MCF 10A (cell line): ENCODE data around the gene DNM1L. TPM values are rescaled to one million over a fixed set of nuclear protein-coding genes. Genes with fewer than 3 reads are reported as not detected.
A peak's percentile ranks its signal among the peaks of the same experiment; 100 is the strongest.

Experiments
- BruUV-seq: library from RNA; stranded (reverse); fragments of 400-500 nt; replicated peaks from 2 replicates; lab custom pipeline; 2021; lab: Mats Ljungman, UMichigan
- CTCF ChIA-PET: fragments of 300-600 bp; sonication (Branson Sonifier 250); formaldehyde crosslinking; extraction: SDS; loops from one replicate; lab custom pipeline; 2021; ENCODE audit warnings: antibody characterized with exemption, inconsistent platforms; lab: Yijun Ruan, JAX
- POLR2A ChIA-PET: fragments of 300-600, 350-650 bp; sonication (Branson Sonifier 250); formaldehyde crosslinking; extraction: SDS; loops from one replicate; lab custom pipeline; 2020; ENCODE audit warnings: antibody characterized with exemption, inconsistent platforms; lab: Yijun Ruan, JAX
- DNase-seq: peaks from one replicate; pipeline ENCODE4 v3.0.0-alpha.2; 2018; ENCODE audit not compliant: unreplicated experiment
- H3K27ac Mint-ChIP-seq: one replicate; pipeline ENCODE4 v1.8.0; 2022; ENCODE audit warnings: mild to moderate bottlenecking, low read depth, mixed read lengths; ENCODE audit not compliant: unreplicated experiment
- H3K27me3 Mint-ChIP-seq: one replicate; pipeline ENCODE4 v1.8.0; 2022; ENCODE audit warnings: mixed read lengths; ENCODE audit not compliant: insufficient read depth, unreplicated experiment
- H3K36me3 Mint-ChIP-seq: one replicate; pipeline ENCODE4 v1.8.0; 2022; ENCODE audit warnings: mild to moderate bottlenecking, moderate library complexity, mixed read lengths; ENCODE audit not compliant: insufficient read depth, unreplicated experiment
- H3K4me1 Mint-ChIP-seq: one replicate; pipeline ENCODE4 v1.8.0; 2022; ENCODE audit warnings: mixed read lengths; ENCODE audit not compliant: insufficient read depth, unreplicated experiment
- H3K4me3 Mint-ChIP-seq: one replicate; pipeline ENCODE4 v1.8.0; 2022; ENCODE audit warnings: mild to moderate bottlenecking, moderate library complexity, mixed read lengths; ENCODE audit not compliant: unreplicated experiment
- H3K9me3 Mint-ChIP-seq: one replicate; pipeline ENCODE4 v1.8.0; 2022; ENCODE audit warnings: mixed read lengths; ENCODE audit not compliant: unreplicated experiment
- CTCF ChIP-seq: fragments of 200-600 bp; IDR thresholded peaks from one replicate; pipeline ENCODE4 v1.8.0; 2022; ENCODE audit warnings: antibody characterized with exemption, mild to moderate bottlenecking; ENCODE audit not compliant: unreplicated experiment
- intact Hi-C: fragments of 100-400 bp; cut with micrococcal nuclease; formaldehyde crosslinking; loops from 2 replicates; pipeline ENCODE4 v1.14.1; 2022
- total RNA-seq: library from RNA; stranded (reverse); gene quantifications from 2 replicates; pipeline ENCODE4 v1.2.3, GENCODE V29; 2022

The DNM1L gene
- total RNA-seq, 1 experiment from 2014 or later = 86.9 TPM

GRCh38 chr12:32755051-32755653, 76.1 kb downstream of the DNM1L start:
- Mint-ChIP-seq H3K4me1 (peaks cover 13% of the 10 kb centered on the region), H3K27ac (peak overlapping the region; percentile 90)
- POLR2A ChIA-PET = interaction anchor here (0.6 to 3.5 kb wide), 32 partner anchors 10 to 1267 kb away, joined by 3 to 54 read pairs (median 4); partner anchors contain the start of genes ALG10, DNM1L and PKP2

GRCh38 chr12:32755654-32756475, 76.8 kb downstream of the DNM1L start, which contains the start of gene YARS2:
Gene YARS2, minus strand, starts transcription at chr12:32755897. Its CDS starts 23 bp downstream, at chr12:32755874.
- peaks cover 27% of the 10 kb centered on the region for H3K36me3 Mint-ChIP-seq
- POLR2A ChIA-PET = interaction anchor here (0.6 to 3.5 kb wide), 31 partner anchors 11 to 1266 kb away, joined by 3 to 54 read pairs (median 5); partner anchors contain the start of genes ALG10, DNM1L and PKP2
- peak; percentile 97 for DNase-seq
- H3K27me3 Mint-ChIP-seq = no peaks in the 10 kb centered on the region
- H3K27ac Mint-ChIP-seq = peak within 1 kb of the TSS; percentile 90
- BruUV-seq = no TSS peak
- H3K4me1 Mint-ChIP-seq = peaks cover 13% of the 10 kb centered on the region
- TF ChIP-seq CTCF = peak; percentile 80
- peak within 1 kb of the TSS; percentile 86 for H3K4me3 Mint-ChIP-seq
- intact Hi-C loops = loop anchor here (1.0 to 10.0 kb wide), 8 partner anchors 139 to 1266 kb away; partner anchors contain the start of genes ALG10 and ETFBKMT
- CTCF ChIA-PET = interaction anchor here (0.6 to 5.7 kb wide), 62 partner anchors 8 to 1465 kb away, joined by 3 to 60 read pairs (median 4); partner anchors contain the start of genes ALG10 and PKP2
- no peaks in the 10 kb centered on the region for H3K9me3 Mint-ChIP-seq

More at GRCh38 chr12:32755051-32755653, 76.1 kb downstream of the DNM1L start:
- intact Hi-C loops = loop anchor here (1.0 to 10.0 kb wide), 5 partner anchors 140 to 1100 kb away; partner anchors contain the start of gene ETFBKMT
- CTCF ChIA-PET = interaction anchor here (0.6 to 5.7 kb wide), 56 partner anchors 9 to 1367 kb away, joined by 3 to 60 read pairs (median 4); partner anchors contain the start of genes ALG10 and PKP2
- DNase-seq = peak; percentile 85
- TSS peak; percentile 83 for BruUV-seq
- TF ChIP-seq CTCF = peak; percentile 88
- peak overlapping the region; percentile 86 for H3K4me3 Mint-ChIP-seq
- peaks cover 34% of the 10 kb centered on the region for H3K36me3 Mint-ChIP-seq
- H3K9me3 Mint-ChIP-seq = no peaks in the 10 kb centered on the region
- no peaks in the 10 kb centered on the region for H3K27me3 Mint-ChIP-seq

DNA sequence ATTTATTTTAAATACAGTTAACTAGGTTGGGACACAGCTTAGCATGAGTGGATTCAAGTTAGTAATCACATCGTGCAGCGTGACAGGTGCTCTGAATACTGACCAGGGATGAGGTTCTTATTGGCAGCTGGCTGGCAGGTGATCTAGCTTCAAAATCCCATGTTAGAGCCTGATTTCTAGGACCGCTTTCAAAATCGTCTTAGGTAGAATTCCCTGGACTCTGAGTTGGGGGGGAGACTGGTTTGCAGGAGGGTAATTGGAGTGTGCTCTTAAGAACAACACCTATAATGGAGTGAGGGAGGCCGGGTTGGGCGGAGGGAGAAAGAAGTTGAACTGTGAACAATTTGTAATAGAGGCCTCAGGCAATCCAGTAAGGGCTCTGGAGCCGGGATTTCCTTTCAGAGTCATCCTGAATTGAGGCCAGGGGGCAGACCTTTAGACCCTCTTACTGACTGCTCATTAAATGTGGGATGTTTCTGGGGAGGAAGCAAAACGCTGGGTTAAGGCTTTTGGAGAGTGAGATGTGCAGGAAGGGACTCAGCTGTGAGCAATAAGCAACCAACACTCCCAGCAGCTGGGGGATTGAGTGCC, 77.5 kb downstream of the DNM1L start:
- CTCF ChIA-PET = interaction anchor here (0.6 to 5.7 kb wide), 33 partner anchors 12 to 1464 kb away, joined by 3 to 60 read pairs (median 6); partner anchors contain the start of genes ALG10 and PKP2
- peaks cover 20% of the 10 kb centered on the region for H3K36me3 Mint-ChIP-seq
- intact Hi-C loops = loop anchor here (1.0 to 10.0 kb wide), 5 partner anchors 163 to 1266 kb away; partner anchors contain the start of genes ALG10 and ETFBKMT
- TF ChIP-seq CTCF = no peak
- POLR2A ChIA-PET = interaction anchor here (0.6 to 3.5 kb wide), 15 partner anchors 12 to 1266 kb away, joined by 3 to 54 read pairs (median 8); partner anchors contain the start of genes ALG10 and PKP2
- H3K27me3 Mint-ChIP-seq = no peaks in the 10 kb centered on the region
- DNase-seq = no peak
- peak overlapping the region; percentile 86 for H3K4me3 Mint-ChIP-seq
- peak overlapping the region; percentile 90 for H3K27ac Mint-ChIP-seq
- H3K9me3 Mint-ChIP-seq = no peaks in the 10 kb centered on the region
- H3K4me1 Mint-ChIP-seq = peaks cover 17% of the 10 kb centered on the region
- no TSS peak for BruUV-seq
